HCT116 (cell line): ENCODE data around the gene KANK2. TPM values are rescaled to one million over a fixed set of nuclear protein-coding genes. Genes with fewer than 3 reads are reported as not detected.
"Not testable (repeated sequence)": the region's sequence is repeated elsewhere in the genome, so short reads cannot be mapped to it uniquely, and the experiment has no call there.

Experiments
- ATAC-seq: fragments of 200-7000 bp; cut with Tn5 transposase; 2 replicates; pipeline ENCODE4 v1.9.1; 2020; ENCODE audit warnings: mild to moderate bottlenecking, moderate library complexity
- BruUV-seq: library from RNA; stranded (reverse); fragments of 400-500 nt; replicated peaks from 2 replicates; lab custom pipeline; 2021; lab: Mats Ljungman, UMichigan
- CTCF ChIA-PET: fragments of 300-600 bp; sonication (Branson Sonifier 250); formaldehyde crosslinking; loops from one replicate; lab custom pipeline; 2021; ENCODE audit warnings: antibody characterized with exemption; lab: Charles Lee
- POLR2A ChIA-PET: fragments of 300-600, 350-600 bp; sonication (Branson Sonifier 250); formaldehyde crosslinking; loops from one replicate; lab custom pipeline; 2021; ENCODE audit warnings: antibody characterized with exemption; lab: Charles Lee
- RAD21 ChIA-PET, 2 experiments: fragments of 300-600 bp; sonication (Branson Sonifier 250); formaldehyde crosslinking; loops; one replicate each; lab custom pipeline; 2023; ENCODE audit warnings: low total read pairs in 2 of 2; ENCODE audit not compliant: uncharacterized antibody in 2 of 2, unreplicated experiment in 2 of 2, low non-redundant PET in 1 of 2; lab: Charles Lee
- DNase-seq: peaks from one replicate; pipeline ENCODE4 v3.0.0-alpha.2; 2010; ENCODE audit warnings: low read depth, low spot score
- H2AFZ ChIP-seq: fragments of 200-600 bp; shearing (Covaris generic), sonication (generic); 2 replicates; pipeline ENCODE4 v1.6.1; 2017; ENCODE audit warnings: low read depth, mixed run types, mixed read lengths, antibody characterized with exemption, low read length; ENCODE audit not compliant: poor library complexity, severe bottlenecking
- H3K27ac ChIP-seq: 2 replicates; pipeline ENCODE4 v1.5.1; 2012; ENCODE audit warnings: low read depth, low read length
- H3K27me3 ChIP-seq: fragments of 200-600 bp; sonication (generic); 2 replicates; pipeline ENCODE4 v1.6.1; 2016; ENCODE audit warnings: mixed run types, low read length, mixed read lengths; ENCODE audit not compliant: insufficient read depth
- H3K36me3 ChIP-seq, 2 experiments: fragments of 200-500 bp in 1 of 2; fragments of 200-600 bp in 1 of 2; sonication (Bioruptor generic) in 1 of 2; sonication (generic) in 1 of 2; 2 replicates each; pipeline versions ENCODE4 v1.5.1 to v1.6.1; 2014 to 2016; ENCODE audit warnings: low read length in 2 of 2, inconsistent platforms in 1 of 2, mixed read lengths in 1 of 2, mixed run types in 1 of 2; ENCODE audit not compliant: insufficient read depth in 2 of 2, control insufficient read depth in 1 of 2
- H3K4me1 ChIP-seq, 2 experiments: fragments of 200-600 bp in 1 of 2; sonication (generic) in 1 of 2; 2 replicates each; pipeline versions ENCODE4 v1.5.1 to v1.6.1; 2012 to 2017; ENCODE audit warnings: low read length in 2 of 2, inconsistent platforms in 1 of 2, mild to moderate bottlenecking in 1 of 2, mixed read lengths in 1 of 2, mixed run types in 1 of 2, moderate library complexity in 1 of 2; ENCODE audit not compliant: insufficient read depth in 2 of 2, control insufficient read depth in 1 of 2
- H3K4me2 ChIP-seq: fragments of 200-600 bp; sonication (generic); 2 replicates; pipeline ENCODE4 v1.6.1; 2017; ENCODE audit warnings: mixed run types, low read length, mixed read lengths
- H3K4me3 ChIP-seq, 2 experiments: fragments of 200-600 bp in 1 of 2; sonication (generic) in 1 of 2; replicated peaks in 1 of 2; 2 replicates each; pipeline ENCODE4 v1.5.1; 2011 to 2016; ENCODE audit warnings: low read length in 2 of 2, control low read depth in 1 of 2, low read depth in 1 of 2, mild to moderate bottlenecking in 1 of 2, mixed read lengths in 1 of 2, mixed run types in 1 of 2
- H3K79me2 ChIP-seq: fragments of 200-600 bp; sonication (generic); 2 replicates; pipeline ENCODE4 v1.6.1; 2017; ENCODE audit warnings: mild to moderate bottlenecking, mixed run types, low read length, moderate library complexity, mixed read lengths; ENCODE audit not compliant: insufficient read depth
- H3K9ac ChIP-seq: fragments of 200-600 bp; sonication (generic); 2 replicates; pipeline ENCODE4 v1.6.1; 2016; ENCODE audit warnings: low read length, mixed read lengths
- H3K9me2 ChIP-seq: fragments of 200-600 bp; sonication (generic), shearing (Covaris generic); 2 replicates; pipeline ENCODE4 v1.6.1; 2017; ENCODE audit warnings: mixed run types, mild to moderate bottlenecking, moderate library complexity; ENCODE audit not compliant: insufficient read depth
- H3K9me3 ChIP-seq, 2 experiments: fragments of 200-500 bp in 1 of 2; fragments of 200-600 bp in 1 of 2; sonication (Bioruptor generic) in 1 of 2; sonication (generic) in 1 of 2; 2 replicates each; pipeline ENCODE4 v1.6.1; 2014 to 2017; ENCODE audit warnings: low read length in 2 of 2, mixed read lengths in 2 of 2, inconsistent platforms in 1 of 2, low read depth in 1 of 2, mild to moderate bottlenecking in 1 of 2, mixed run types in 1 of 2, moderate library complexity in 1 of 2; ENCODE audit not compliant: control insufficient read depth in 1 of 2, insufficient read depth in 1 of 2
- H4K20me1 ChIP-seq: fragments of 200-600 bp; sonication (generic), shearing (Covaris generic); 2 replicates; pipeline ENCODE4 v1.6.1; 2017; ENCODE audit warnings: mixed run types, mild to moderate bottlenecking, moderate library complexity; ENCODE audit not compliant: insufficient read depth
- EZH2phosphoT487 ChIP-seq: fragments of 200-600 bp; IDR thresholded peaks from 2 replicates; pipeline ENCODE4 v1.6.1; 2018; ENCODE audit warnings: antibody characterized with exemption, borderline replicate concordance
- POLR2AphosphoS5 ChIP-seq: IDR thresholded peaks from 2 replicates; pipeline ENCODE4 v1.6.1; 2011; ENCODE audit warnings: mild to moderate bottlenecking, low read depth, low read length, moderate library complexity
- REST ChIP-seq: IDR thresholded peaks from 2 replicates; pipeline ENCODE4 v1.6.1; 2012; ENCODE audit warnings: low read depth
- intact Hi-C: fragments of 100-400 bp; cut with micrococcal nuclease; formaldehyde crosslinking; loops from 2 replicates; pipeline ENCODE4 v1.10.0; 2022
- total RNA-seq: library from RNA; stranded (reverse); gene quantifications from one replicate; pipeline ENCODE4 v1.2.1, GENCODE V29; 2021; ENCODE audit not compliant: unreplicated experiment

KANK2 gene
- total RNA-seq, 1 experiment from 2014 or later: 43.6 TPM

GRCh38 chr19:11140896-11141295 lies 56.4 kb downstream of the KANK2 start:
- no peaks in the 10 kb centered on the region for H3K9me3 ChIP-seq
- 0 out of 4 replicates have a peak, but pooled peaks cover under 1 to 6% of the 10 kb centered on the region in 2 experiments for H3K36me3 ChIP-seq
- RAD21 ChIA-PET: no interaction called here
- no peaks in the 10 kb centered on the region for H3K27me3 ChIP-seq
- H3K4me3 ChIP-seq: no peak overlapping the region
- BruUV-seq: no TSS peak
- no peak overlapping the region for H3K9ac ChIP-seq
- no peaks in the 10 kb centered on the region for H3K9me2 ChIP-seq
- intact Hi-C loops: no loop called here
- DNase-seq: no peak
- TF ChIP-seq POLR2AphosphoS5: no peak
- TF ChIP-seq EZH2phosphoT487: no peak
- no peak for TF ChIP-seq REST
- POLR2A ChIA-PET: interaction anchor here (1.5 kb wide), 1 partner anchor 15 kb away, joined by 6 read pairs; no protein-coding TSS in a partner anchor
- H4K20me1 ChIP-seq: no peaks in the 10 kb centered on the region
- peaks cover 67 to 76% of the 10 kb centered on the region in 2 experiments for H3K4me1 ChIP-seq
- ATAC-seq: no peak
- CTCF ChIA-PET: interaction anchor here (1.5 to 2.3 kb wide), 2 partner anchors 15 to 16 kb away, joined by 5 to 7 read pairs; no protein-coding TSS in a partner anchor
- H3K79me2 ChIP-seq: no peaks in the 10 kb centered on the region
- no peak overlapping the region; the same call in 1 of the 2 replicates for H3K27ac ChIP-seq
- H2AFZ ChIP-seq: no peak overlapping the region
- H3K4me2 ChIP-seq: peak overlapping the region; percentile 5; the same call in 1 of the 2 replicates

- ChIA-PET POLR2A (interaction anchor here (1.8 kb wide), 1 partner anchor 16 kb away, joined by 4 read pairs; no protein-coding TSS in a partner anchor), CTCF (interaction anchor here (1.1 kb wide), 1 partner anchor 104 kb away, joined by 3 read pairs; no protein-coding TSS in a partner anchor)
- peak overlapping the region; percentile 92 for H3K27ac ChIP-seq
- peak overlapping the region; percentile 85 for H3K4me2 ChIP-seq
- H3K9me3 ChIP-seq, ATAC-seq, H3K4me3 ChIP-seq, H3K79me2 ChIP-seq, BruUV-seq, H4K20me1 ChIP-seq, H2AFZ ChIP-seq, DNase-seq, H3K9ac ChIP-seq, H3K36me3 ChIP-seq, H3K9me2 ChIP-seq, RAD21 ChIA-PET, H3K27me3 ChIP-seq, intact Hi-C loops: not testable (repeated sequence)
- H3K4me1 ChIP-seq: peaks cover 67 to 73% of the 10 kb centered on the region in 2 experiments
These were observed 57.3 kb downstream of the KANK2 start for GRCh38 chr19:11140023-11140538.
